Measurements from ENCODE around the gene ZNF326.

GRCh38 chr1:90068611-90069280, 73.8 kb downstream of the ZNF326 start:
- TF ChIP-seq CTCF (IDR thresholded peaks at IDR 0.05) (no peak), POLR2AphosphoS5 (IDR thresholded peaks at IDR 0.05) (no peak), POLR2A (IDR thresholded peaks at IDR 0.05; ENCODE audit: low read depth) (no peak)
